DND-41 (cell line): ENCODE results near the gene UNC79.

Experiments
- CTCF ChIP-seq: IDR thresholded peaks from 2 replicates; pipeline ENCODE4 v1.5.1; 2012; ENCODE audit warnings: borderline replicate concordance, low read length, moderate library complexity, mild to moderate bottlenecking; ENCODE audit not compliant: poor library complexity, severe bottlenecking; ENCODE audit errors: extremely low read depth
- EZH2 ChIP-seq: IDR thresholded peaks from 3 replicates; pipeline ENCODE4 v1.6.1; 2012; ENCODE audit warnings: borderline replicate concordance, low read depth, mild to moderate bottlenecking, moderate library complexity, low read length, inconsistent platforms; ENCODE audit not compliant: severe bottlenecking

GRCh38 chr14:93532541-93532940 is 101.8 kb downstream of the UNC79 start:
- TF ChIP-seq EZH2, result no peak
- no peak for TF ChIP-seq CTCF
